Trophoblast cell (in vitro differentiated cells and primary cell): Measurements from ENCODE around the gene DRC7.
A peak's percentile ranks its signal among the peaks of the same experiment; 100 is the strongest.

Experiments
- DNase-seq, 2 donors: peaks; one replicate each; pipeline ENCODE4 v3.0.0-alpha.2; 2016
- H2AFZ ChIP-seq: 2 replicates; pipeline ENCODE4 v1.6.1; 2013; ENCODE audit warnings: low read length, moderate library complexity, mild to moderate bottlenecking; ENCODE audit not compliant: insufficient read depth, poor library complexity
- H2AK5ac ChIP-seq: 2 replicates; pipeline ENCODE4 v1.6.1; 2013; ENCODE audit warnings: mild to moderate bottlenecking, low read length
- H2BK120ac ChIP-seq: 2 replicates; pipeline ENCODE4 v1.6.1; 2013; ENCODE audit warnings: low read length, mild to moderate bottlenecking, moderate library complexity; ENCODE audit not compliant: insufficient read depth, poor library complexity
- H2BK12ac ChIP-seq: 2 replicates; pipeline ENCODE4 v1.6.1; 2013; ENCODE audit warnings: mild to moderate bottlenecking, low read length, moderate library complexity
- H2BK5ac ChIP-seq: 2 replicates; pipeline ENCODE4 v1.6.1; 2013; ENCODE audit warnings: low read length, low read depth, moderate library complexity, mild to moderate bottlenecking; ENCODE audit not compliant: poor library complexity
- H3K14ac ChIP-seq: 2 replicates; pipeline ENCODE4 v1.6.1; 2013; ENCODE audit warnings: mild to moderate bottlenecking, low read length
- H3K18ac ChIP-seq: 2 replicates; pipeline ENCODE4 v1.6.1; 2013; ENCODE audit warnings: mild to moderate bottlenecking, low read length
- H3K23ac ChIP-seq: 2 replicates; pipeline ENCODE4 v1.6.1; 2013; ENCODE audit warnings: low read length
- H3K27ac ChIP-seq: 2 replicates; pipeline ENCODE4 v1.5.1; 2013; ENCODE audit warnings: low read depth, mild to moderate bottlenecking, inconsistent platforms, low read length, moderate library complexity
- H3K27me3 ChIP-seq: 2 replicates; pipeline ENCODE4 v1.6.1; 2013; ENCODE audit warnings: inconsistent platforms, mild to moderate bottlenecking, low read length, moderate library complexity; ENCODE audit not compliant: insufficient read depth
- H3K36me3 ChIP-seq, 2 experiments: 1 replicate in 1 of 2; 2 replicates in 1 of 2; pipeline ENCODE4 v1.6.1; 2013; ENCODE audit warnings: low read length in 2 of 2, mild to moderate bottlenecking in 2 of 2, moderate library complexity in 1 of 2; ENCODE audit not compliant: insufficient read depth in 2 of 2, control insufficient read depth in 1 of 2
- H3K4ac ChIP-seq: 2 replicates; pipeline ENCODE4 v1.6.1; 2013; ENCODE audit warnings: low read depth, mild to moderate bottlenecking, low read length, moderate library complexity
- H3K4me1 ChIP-seq, 2 experiments: 1 replicate in 1 of 2; 2 replicates in 1 of 2; pipeline ENCODE4 v1.6.1; 2013; ENCODE audit warnings: low read length in 2 of 2, mild to moderate bottlenecking in 2 of 2, moderate library complexity in 1 of 2; ENCODE audit not compliant: insufficient read depth in 2 of 2, control insufficient read depth in 1 of 2
- H3K4me2 ChIP-seq: 2 replicates; pipeline ENCODE4 v1.6.1; 2013; ENCODE audit warnings: inconsistent platforms, mild to moderate bottlenecking, low read length, moderate library complexity
- H3K4me3 ChIP-seq: 2 replicates; pipeline ENCODE4 v1.5.1; 2013; ENCODE audit warnings: mild to moderate bottlenecking, low read depth, low read length, inconsistent platforms
- H3K79me1 ChIP-seq: one replicate; pipeline ENCODE4 v1.6.1; 2013; ENCODE audit warnings: low read length
- H3K79me2 ChIP-seq: 2 replicates; pipeline ENCODE4 v1.6.1; 2013; ENCODE audit warnings: low read length, mild to moderate bottlenecking; ENCODE audit not compliant: control insufficient read depth, insufficient read depth, poor library complexity
- H3K9ac ChIP-seq: 2 replicates; pipeline ENCODE4 v1.6.1; 2013; ENCODE audit warnings: mild to moderate bottlenecking, low read length
- H3K9me3 ChIP-seq: 2 replicates; pipeline ENCODE4 v1.6.1; 2013; ENCODE audit warnings: low read depth, mild to moderate bottlenecking, control low read depth, inconsistent platforms, low read length; ENCODE audit not compliant: insufficient read depth
- H4K12ac ChIP-seq: 2 replicates; pipeline ENCODE4 v1.6.1; 2013; ENCODE audit warnings: low read depth, mild to moderate bottlenecking, low read length, moderate library complexity
- H4K8ac ChIP-seq: 2 replicates; pipeline ENCODE4 v1.6.1; 2013; ENCODE audit warnings: low read depth, mild to moderate bottlenecking, low read length, moderate library complexity
- H4K91ac ChIP-seq: one replicate; pipeline ENCODE4 v1.6.1; 2013; ENCODE audit warnings: low read depth, mild to moderate bottlenecking, low read length, moderate library complexity
- WGBS: extraction: QIAGEN DNeasy Blood & Tissue Kit; methylation state at CpG from one replicate; pipeline ENCODE4 v1.1.7; 2013; ENCODE audit warnings: missing lambda C conversion rate; ENCODE audit not compliant: insufficient read length, insufficient coverage; ENCODE audit errors: extremely low coverage; 5-methylcytosine and 5-hydroxymethylcytosine counted together

DRC7 gene

DNA sequence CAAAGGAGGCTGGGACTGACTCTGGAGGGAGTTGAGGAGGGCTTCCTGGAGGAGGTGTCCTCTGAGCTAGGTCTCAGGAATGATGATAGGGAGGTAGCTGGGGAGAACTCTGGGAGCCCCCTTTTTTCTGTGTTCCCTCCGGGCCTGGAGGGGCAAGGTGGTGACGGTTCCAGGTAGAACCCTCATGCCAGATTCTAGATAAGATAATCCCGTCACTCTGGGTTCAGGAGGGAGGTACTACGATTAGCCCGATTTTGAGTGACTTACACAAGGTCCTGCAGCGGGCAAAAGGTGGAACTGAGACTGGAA is 45.2 kb upstream of the DRC7 start:
- H4K91ac ChIP-seq, result no peak overlapping the region
- no peak overlapping the region for H3K27ac ChIP-seq
- H2AFZ ChIP-seq, result no peak overlapping the region
- H3K36me3 ChIP-seq, result peaks cover 38 to 43% of the 10 kb centered on the region in 2 experiments
- no peak overlapping the region for H3K18ac ChIP-seq
- WGBS, result no CpG with 5 or more reads among the region's 6 CpGs
- no peak overlapping the region for H2AK5ac ChIP-seq
- peak in 1 of 2 donors; percentile 69 for DNase-seq
- no peak overlapping the region for H3K4me2 ChIP-seq
- no peak overlapping the region for H2BK5ac ChIP-seq
- H3K9me3 ChIP-seq, result peaks cover 5% of the 10 kb centered on the region
- H3K14ac ChIP-seq, result no peak overlapping the region
- no peaks in the 10 kb centered on the region for H3K79me1 ChIP-seq
- H3K9ac ChIP-seq, result no peak overlapping the region
- H3K79me2 ChIP-seq, result no peaks in the 10 kb centered on the region
- no peak overlapping the region for H3K4ac ChIP-seq
- no peak overlapping the region for H4K12ac ChIP-seq
- H3K4me3 ChIP-seq, result no peak overlapping the region
- no peaks in the 10 kb centered on the region for H3K27me3 ChIP-seq
- H4K8ac ChIP-seq, result no peak overlapping the region
- no peak overlapping the region for H3K23ac ChIP-seq
- no peak overlapping the region for H2BK12ac ChIP-seq
- peaks cover 9 to 18% of the 10 kb centered on the region in 2 experiments for H3K4me1 ChIP-seq
- no peak overlapping the region for H2BK120ac ChIP-seq

DNA sequence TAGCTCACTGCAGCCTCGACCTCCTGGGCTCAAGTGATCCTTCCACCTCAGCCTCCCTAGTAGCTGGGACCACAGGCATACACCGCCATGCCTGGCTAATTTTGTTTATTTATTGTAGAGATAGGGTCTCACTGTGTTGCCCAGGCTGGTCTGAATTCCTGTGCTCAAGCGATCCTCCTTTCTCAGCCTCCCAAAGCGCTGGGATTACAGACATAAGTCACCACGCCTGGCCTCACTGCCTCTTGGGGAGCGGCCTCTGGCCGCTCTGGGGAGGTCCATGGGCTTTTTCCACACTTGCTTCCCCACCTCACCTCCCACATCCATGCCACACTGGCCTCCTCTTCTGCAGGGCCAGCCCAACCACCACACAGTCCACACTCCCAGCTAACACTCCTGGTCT is 44.8 kb upstream of the DRC7 start:
- Histone ChIP-seq H3K36me3 (peaks cover 35 to 39% of the 10 kb centered on the region in 2 experiments), H3K4me2 (no peak overlapping the region), H3K27ac (no peak overlapping the region), H3K27me3 (no peaks in the 10 kb centered on the region), H2BK12ac (no peak overlapping the region), H2BK5ac (no peak overlapping the region), H3K4ac (no peak overlapping the region), H3K4me3 (no peak overlapping the region), H3K4me1 (peaks cover 9 to 18% of the 10 kb centered on the region in 2 experiments), H3K79me2 (no peaks in the 10 kb centered on the region), H3K9me3 (peaks cover under 1% of the 10 kb centered on the region), H3K14ac (no peak overlapping the region), H3K23ac (no peak overlapping the region), H2BK120ac (no peak overlapping the region), H4K91ac (no peak overlapping the region), H4K8ac (no peak overlapping the region), H3K79me1 (no peaks in the 10 kb centered on the region), H3K9ac (no peak overlapping the region), H2AK5ac (no peak overlapping the region), H2AFZ (no peak overlapping the region), H3K18ac (no peak overlapping the region), H4K12ac (no peak overlapping the region)
- no CpG with 5 or more reads among the region's 7 CpGs for WGBS
- DNase-seq, result no peak

DNA sequence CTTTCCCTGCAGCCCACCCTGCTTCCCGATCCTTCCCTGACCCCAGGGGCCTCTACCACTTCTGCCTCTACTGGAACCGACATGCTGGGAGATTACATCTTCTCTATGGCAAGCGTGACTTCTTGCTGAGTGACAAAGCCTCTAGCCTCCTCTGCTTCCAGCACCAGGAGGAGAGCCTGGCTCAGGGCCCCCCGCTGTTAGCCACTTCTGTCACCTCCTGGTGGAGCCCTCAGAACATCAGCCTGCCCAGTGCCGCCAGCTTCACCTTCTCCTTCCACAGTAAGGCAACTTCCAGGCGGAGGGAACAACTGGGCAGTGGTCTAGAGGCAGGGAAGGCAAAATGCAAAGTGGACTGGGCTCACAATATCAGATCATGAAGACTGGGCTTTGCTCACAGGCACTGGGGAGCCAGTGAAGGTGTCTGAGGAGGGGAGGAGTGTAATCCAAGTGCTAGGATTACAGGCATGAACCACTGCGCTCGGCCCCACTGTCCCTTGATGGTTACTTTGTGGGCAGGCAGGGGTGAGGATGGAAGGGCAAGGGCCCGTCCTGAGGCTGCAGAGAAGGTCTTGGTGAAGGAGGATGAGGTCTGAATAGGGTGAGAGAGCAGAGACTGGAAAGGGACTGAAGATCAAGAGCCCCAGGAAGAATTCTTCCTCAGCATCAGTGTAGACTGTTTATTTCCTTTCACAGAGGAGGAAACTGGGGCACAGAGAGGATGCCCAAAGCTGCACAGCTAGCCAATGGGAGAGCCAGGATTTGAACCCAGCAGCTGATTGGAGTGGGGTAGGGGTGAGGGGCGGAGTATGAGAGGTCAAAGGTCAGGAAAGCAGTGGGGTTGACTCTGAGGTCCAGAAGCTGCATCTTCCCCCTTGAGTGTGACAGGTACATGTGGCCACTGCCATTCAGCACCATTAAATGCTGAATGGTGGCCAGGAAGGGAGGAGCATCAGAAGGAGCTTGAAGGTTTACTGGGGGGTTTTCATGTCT is 43.0 kb upstream of the DRC7 start:
- no peaks in the 10 kb centered on the region for H3K9me3 ChIP-seq
- H2AFZ ChIP-seq, result no peak overlapping the region
- H3K4me1 ChIP-seq, result peaks cover 4 to 8% of the 10 kb centered on the region in 2 experiments
- no peak overlapping the region for H2AK5ac ChIP-seq
- no peak overlapping the region for H3K27ac ChIP-seq
- no peak overlapping the region for H2BK120ac ChIP-seq
- WGBS, result no CpG with 5 or more reads among the region's 10 CpGs
- H3K27me3 ChIP-seq, result no peaks in the 10 kb centered on the region
- no peak overlapping the region for H4K8ac ChIP-seq
- H3K79me1 ChIP-seq, result no peaks in the 10 kb centered on the region
- no peak overlapping the region for H4K91ac ChIP-seq
- H3K4ac ChIP-seq, result no peak overlapping the region
- H2BK12ac ChIP-seq, result no peak overlapping the region
- H2BK5ac ChIP-seq, result no peak overlapping the region
- H3K36me3 ChIP-seq, result peaks cover 48 to 50% of the 10 kb centered on the region in 2 experiments
- DNase-seq, result no peak
- no peak overlapping the region for H3K14ac ChIP-seq
- no peak overlapping the region for H3K4me3 ChIP-seq
- no peak overlapping the region for H3K18ac ChIP-seq
- H4K12ac ChIP-seq, result no peak overlapping the region
- H3K4me2 ChIP-seq, result no peak overlapping the region
- no peaks in the 10 kb centered on the region for H3K79me2 ChIP-seq
- no peak overlapping the region for H3K9ac ChIP-seq
- no peak overlapping the region for H3K23ac ChIP-seq

DNA sequence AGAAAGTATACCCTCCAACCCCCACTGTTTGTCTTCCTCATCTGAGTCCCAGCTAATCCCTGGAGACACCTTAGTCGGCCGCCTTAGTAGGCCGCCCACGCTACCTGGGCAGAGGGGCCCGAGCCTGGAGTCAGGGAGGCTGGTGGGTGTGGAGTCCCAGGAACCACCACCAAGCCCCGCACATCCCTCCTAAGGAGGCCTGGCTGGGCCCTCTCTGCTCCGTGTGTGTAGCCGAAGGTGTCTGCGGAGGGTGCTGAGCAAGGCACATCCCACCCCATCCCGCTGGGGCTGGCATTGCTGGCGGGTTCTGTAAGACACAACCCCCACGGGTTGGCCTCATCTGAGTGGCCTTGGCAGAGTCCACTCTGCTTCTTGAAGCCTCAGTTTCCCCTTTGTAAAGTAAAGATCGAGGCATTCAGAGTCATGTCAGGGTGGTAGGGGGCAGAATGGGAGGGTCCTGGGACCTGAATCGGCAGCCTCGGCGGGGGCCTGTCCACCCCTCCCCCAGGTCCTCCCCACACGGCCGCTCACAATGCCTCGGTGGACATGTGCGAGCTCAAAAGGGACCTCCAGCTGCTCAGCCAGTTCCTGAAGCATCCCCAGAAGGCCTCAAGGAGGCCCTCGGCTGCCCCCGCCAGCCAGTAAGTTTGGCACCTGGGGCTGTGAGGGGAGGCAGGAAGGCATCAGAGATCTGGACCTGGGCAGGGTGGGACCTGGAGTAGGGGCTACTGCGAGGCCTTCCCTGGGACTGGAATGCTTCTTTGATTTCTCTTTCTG is 41.7 kb upstream of the DRC7 start:
- Histone ChIP-seq H2AFZ (no peak overlapping the region), H3K79me1 (no peaks in the 10 kb centered on the region), H3K23ac (no peak overlapping the region), H4K12ac (no peak overlapping the region), H3K9me3 (no peaks in the 10 kb centered on the region), H3K36me3 (peaks cover 54 to 58% of the 10 kb centered on the region in 2 experiments), H3K27ac (no peak overlapping the region), H3K4me2 (no peak overlapping the region), H2AK5ac (no peak overlapping the region), H2BK12ac (no peak overlapping the region), H3K27me3 (no peaks in the 10 kb centered on the region), H3K4me3 (no peak overlapping the region), H3K79me2 (no peaks in the 10 kb centered on the region), H2BK5ac (no peak overlapping the region), H2BK120ac (no peak overlapping the region), H3K4me1 (peaks cover 0 to under 1% of the 10 kb centered on the region in 2 experiments), H4K8ac (no peak overlapping the region), H4K91ac (no peak overlapping the region), H3K14ac (no peak overlapping the region), H3K4ac (no peak overlapping the region), H3K9ac (no peak overlapping the region), H3K18ac (no peak overlapping the region)
- WGBS, result no CpG with 5 or more reads among the region's 23 CpGs
- no peak for DNase-seq
